K562 (cell line): ENCODE data around the gene SEZ6L. TPM values are rescaled to one million over a fixed set of nuclear protein-coding genes. Genes with fewer than 3 reads are reported as not detected.

Experiments used
- ATAC-seq: fragments of 200-7000 bp; cut with Tn5 transposase; 3 replicates; pipeline ENCODE4 v1.9.1; 2020; ENCODE audit warnings: moderate library complexity
- BruUV-seq: library from RNA; stranded (reverse); fragments of 400-500 nt; replicated peaks from 2 replicates; lab custom pipeline; 2021; lab: Mats Ljungman, UMichigan
- CTCF ChIA-PET: fragments of 300-600 bp; formaldehyde crosslinking; extraction: SDS; loops from one replicate; lab custom pipeline; 2021; ENCODE audit warnings: low intra/inter-chr PET ratio; lab: Yijun Ruan, JAX
- POLR2A ChIA-PET: fragments of 300-600, 350-650 bp; sonication (Branson Sonifier 250); formaldehyde crosslinking; extraction: SDS; loops from one replicate; lab custom pipeline; 2021; ENCODE audit warnings: antibody characterized with exemption, inconsistent platforms; lab: Yijun Ruan, JAX
- DNase-seq, 4 experiments: peaks; one replicate each; pipeline versions ENCODE4 v3.0.0 to v3.0.0-alpha.2; 2011 to 2018; ENCODE audit warnings: low spot score in 3 of 4, mixed read lengths in 3 of 4; ENCODE audit errors: extremely low read depth in 1 of 4
- FAIRE-seq: peaks from 2 replicates; lab custom pipeline; 2011; peaks lifted over from hg19 to GRCh38; lab: Jason Lieb, UNC
- H2AFZ ChIP-seq: 2 replicates; pipeline ENCODE4 v1.6.0; 2011; ENCODE audit warnings: low read depth, low read length, control low read depth, inconsistent platforms
- H3K27ac ChIP-seq: fragments of 200-600 bp; 3 replicates; pipeline ENCODE4 v1.8.0; 2011; ENCODE audit warnings: low read depth, mild to moderate bottlenecking, control low read depth, inconsistent platforms, low read length, moderate library complexity, mixed read lengths; ENCODE audit errors: extremely low read depth
- H3K27me3 ChIP-seq, 2 experiments: fragments of 300-600 bp in 1 of 2; 2 replicates in 1 of 2; 3 replicates in 1 of 2; pipeline versions ENCODE4 v1.6.0 to v1.8.0; 2011; ENCODE audit warnings: inconsistent platforms in 2 of 2, low read length in 2 of 2, mild to moderate bottlenecking in 1 of 2, mixed read lengths in 1 of 2, moderate library complexity in 1 of 2; ENCODE audit not compliant: control insufficient read depth in 2 of 2, insufficient read depth in 2 of 2
- H3K36me3 ChIP-seq: fragments of 300-600 bp; 3 replicates; pipeline ENCODE4 v1.8.0; 2011; ENCODE audit warnings: mild to moderate bottlenecking, low read length, inconsistent platforms; ENCODE audit not compliant: control insufficient read depth, insufficient read depth
- H3K4me1 ChIP-seq, 2 experiments: fragments of 200-600 bp in 1 of 2; replicated peaks in 1 of 2; 2 replicates in 1 of 2; 3 replicates in 1 of 2; pipeline versions ENCODE4 v1.5.1 to v1.8.0; 2011; ENCODE audit warnings: inconsistent platforms in 2 of 2, low read length in 2 of 2, mild to moderate bottlenecking in 1 of 2, mixed read lengths in 1 of 2, moderate library complexity in 1 of 2; ENCODE audit not compliant: control insufficient read depth in 2 of 2, insufficient read depth in 2 of 2
- H3K4me2 ChIP-seq: 2 replicates; pipeline ENCODE4 v1.6.1; 2011; ENCODE audit warnings: low read length, control low read depth, inconsistent platforms, mixed read lengths; ENCODE audit not compliant: insufficient read depth
- H3K4me3 ChIP-seq: fragments of 200-600 bp; sonication (generic), shearing (Covaris generic); 2 replicates; pipeline ENCODE4 v1.5.1; 2016; ENCODE audit warnings: control low read depth, inconsistent platforms
- H3K79me2 ChIP-seq: fragments of 200-600 bp; 3 replicates; pipeline ENCODE4 v1.8.0; 2011; ENCODE audit warnings: low read length, inconsistent platforms; ENCODE audit not compliant: control insufficient read depth, insufficient read depth
- H3K9ac ChIP-seq, 2 experiments: 2 replicates each; pipeline versions ENCODE4 v1.6.0 to v1.6.1; 2011; ENCODE audit warnings: low read depth in 2 of 2, low read length in 2 of 2, control low read depth in 1 of 2, inconsistent platforms in 1 of 2, mild to moderate bottlenecking in 1 of 2, mixed read lengths in 1 of 2; ENCODE audit not compliant: insufficient read depth in 1 of 2
- H3K9me1 ChIP-seq: one replicate; pipeline ENCODE4 v1.6.0; 2011; ENCODE audit warnings: inconsistent platforms, mild to moderate bottlenecking, low read length, moderate library complexity; ENCODE audit not compliant: control insufficient read depth, insufficient read depth
- H3K9me3 ChIP-seq: replicated peaks from 2 replicates; pipeline ENCODE4 v1.5.1; 2011; ENCODE audit warnings: low read depth, low read length, inconsistent platforms; ENCODE audit not compliant: control insufficient read depth, insufficient read depth
- H4K20me1 ChIP-seq: replicated peaks from 2 replicates; pipeline ENCODE4 v1.6.1; 2011; ENCODE audit warnings: low read length, inconsistent platforms, mixed read lengths; ENCODE audit not compliant: control insufficient read depth, insufficient read depth
- CHD1 ChIP-seq: fragments of 200-600 bp; sonication (generic); IDR thresholded peaks from one replicate; pipeline ENCODE4 v1.6.1; 2012; ENCODE audit warnings: mild to moderate bottlenecking, moderate library complexity, low read length, inconsistent platforms
- IRF2 ChIP-seq: sonication (generic); formaldehyde crosslinking; IDR thresholded peaks from 2 replicates; pipeline ENCODE4 v1.8.1; 2022; ENCODE audit warnings: mild to moderate bottlenecking, missing genetic modification reagents
- RNF2 ChIP-seq: sonication (generic); IDR thresholded peaks from 2 replicates; pipeline ENCODE4 v1.6.1; 2016
- RUNX1 ChIP-seq: sonication (generic); IDR thresholded peaks from 2 replicates; pipeline ENCODE4 v1.6.1; 2016; ENCODE audit warnings: antibody characterized with exemption, low read depth
- ZNF274 ChIP-seq: IDR thresholded peaks from 2 replicates; pipeline ENCODE4 v1.6.1; 2011; ENCODE audit warnings: low read depth, mild to moderate bottlenecking, low read length, moderate library complexity, borderline replicate concordance
- WGBS: fragments of 100-300 bp; shearing (Covaris generic); methylation state at CpG from one replicate; pipeline ENCODE4 v1.1.6; 2016; ENCODE audit warnings: low coverage, mixed read lengths; ENCODE audit not compliant: insufficient coverage; ENCODE audit errors: missing lambda C conversion rate; 5-methylcytosine and 5-hydroxymethylcytosine counted together
- in situ Hi-C: fragments of 300-500 bp; cut with MboI; formaldehyde crosslinking; loops from 4 replicates; pipeline ENCODE4 v1.15.0; 2018; ENCODE audit warnings: inconsistent platforms, mixed read lengths
- intact Hi-C: fragments of 100-400 bp; cut with micrococcal nuclease; formaldehyde crosslinking; loops from 2 replicates; pipeline ENCODE4 v1.14.2; 2022
- polyA plus RNA-seq, 8 experiments: library from polyadenylated mRNA; depleted of rRNA in 4 of 8; stranded (reverse) in 5 of 8; unstranded in 3 of 8; fragments of >200 nt; fragmentation: Nextera tagmentation in 2 of 8; fragmentation: Illumina TruSeq in 1 of 8; extraction: Ambion mirVana in 2 of 8; extraction: Trizol in 1 of 8; gene quantifications; 2 replicates each; pipeline versions ENCODE4 v1.2.1 to v1.2.3, GENCODE V29; 2011 to 2014; ENCODE audit warnings: inconsistent platforms in 1 of 8, missing spikeins in 1 of 8
- total RNA-seq, 7 experiments: library from RNA; depleted of rRNA in 6 of 7; stranded (reverse); fragments of >200 nt in 6 of 7; fragmentation: Illumina TruSeq in 2 of 7; extraction: Trizol in 2 of 7; gene quantifications; 2 replicates each; pipeline versions ENCODE4 v1.2.1 to v1.2.3, GENCODE V29; 2011 to 2021; ENCODE audit warnings: low replicate concordance in 1 of 7
- TF ChIP-seq, protein P1 (sequence below): fragments of 450-650 bp; IDR thresholded peaks from 2 replicates; pipeline ENCODE4 v1.6.1; 2016; ENCODE audit warnings: mild to moderate bottlenecking, moderate library complexity
- TF ChIP-seq, protein P2 (sequence below), 2 experiments: fragments of 450-650 bp in 1 of 2; sonication (generic) in 1 of 2; formaldehyde crosslinking in 1 of 2; IDR thresholded peaks in 1 of 2; conservative IDR thresholded peaks in 1 of 2; 2 replicates each; pipeline versions ENCODE4 v1.6.1 to v1.8.1; 2016 to 2023; ENCODE audit warnings: mild to moderate bottlenecking in 2 of 2, moderate library complexity in 2 of 2, inconsistent platforms in 1 of 2, missing genetic modification reagents in 1 of 2
- TF ChIP-seq, protein P3 (sequence below): fragments of 250-450 bp; sonication (Bioruptor Pico); IDR thresholded peaks from 2 replicates; pipeline ENCODE4 v1.8.0; 2021; ENCODE audit warnings: moderate library complexity, mild to moderate bottlenecking, inconsistent platforms

Gene SEZ6L
- total and polyA plus RNA-seq, 9 of the 15 experiments (the other 6 are each of a cell fraction or from before 2014, with no cell fraction given) = not detected

DNA sequence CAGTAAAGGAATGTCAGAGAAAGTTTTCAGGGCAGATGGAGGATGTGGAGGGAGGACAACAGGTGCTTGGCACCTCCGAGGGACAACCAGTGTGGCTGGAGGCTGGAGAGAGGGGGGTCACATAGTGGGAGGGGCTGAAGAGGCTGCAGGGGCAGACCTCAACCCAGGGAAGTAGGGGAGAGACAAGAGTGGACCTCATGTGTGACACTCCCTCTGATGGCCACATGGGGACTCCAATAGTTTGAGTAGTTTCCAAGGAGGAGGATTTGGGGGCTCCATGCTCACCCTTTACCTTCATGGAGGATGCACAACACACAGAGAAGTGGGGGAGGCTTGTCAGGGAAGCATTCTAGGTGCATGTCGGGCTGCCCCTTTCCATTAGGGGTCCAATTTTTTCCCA, 224.7 kb downstream of the SEZ6L start:
- Histone ChIP-seq H3K36me3 (no peaks in the 10 kb centered on the region), H3K9me3 (no peaks in the 10 kb centered on the region), H3K9me1 (no peaks in the 10 kb centered on the region), H3K4me3 (no peak overlapping the region), H2AFZ (no peak overlapping the region), H3K9ac (no peak overlapping the region), H3K4me2 (no peak overlapping the region), H3K79me2 (no peaks in the 10 kb centered on the region), H3K27ac (no peak overlapping the region), H3K27me3 (no peaks in the 10 kb centered on the region; a peak in 2 of 5 replicates), H4K20me1 (no peaks in the 10 kb centered on the region), H3K4me1 (no peaks in the 10 kb centered on the region)
- BruUV-seq = no TSS peak
- FAIRE-seq = no peak
- peak in 3 of 4 experiments; percentile 10 to 26 (median 15) for DNase-seq
- 0% methylated on average over 2 of the region's 2 CpGs for WGBS
- intact Hi-C loops = no loop called here
- peak; percentile 65; the same call in 2 of the 3 replicates for ATAC-seq
- POLR2A ChIA-PET = interaction anchor here (0.7 kb wide), 1 partner anchor 97 kb away, joined by 3 read pairs; no protein-coding TSS in a partner anchor
- CTCF ChIA-PET = no interaction called here
- in situ Hi-C loops = no loop called here
- no peak for TF ChIP-seq RUNX1
- TF ChIP-seq, protein P1, sequence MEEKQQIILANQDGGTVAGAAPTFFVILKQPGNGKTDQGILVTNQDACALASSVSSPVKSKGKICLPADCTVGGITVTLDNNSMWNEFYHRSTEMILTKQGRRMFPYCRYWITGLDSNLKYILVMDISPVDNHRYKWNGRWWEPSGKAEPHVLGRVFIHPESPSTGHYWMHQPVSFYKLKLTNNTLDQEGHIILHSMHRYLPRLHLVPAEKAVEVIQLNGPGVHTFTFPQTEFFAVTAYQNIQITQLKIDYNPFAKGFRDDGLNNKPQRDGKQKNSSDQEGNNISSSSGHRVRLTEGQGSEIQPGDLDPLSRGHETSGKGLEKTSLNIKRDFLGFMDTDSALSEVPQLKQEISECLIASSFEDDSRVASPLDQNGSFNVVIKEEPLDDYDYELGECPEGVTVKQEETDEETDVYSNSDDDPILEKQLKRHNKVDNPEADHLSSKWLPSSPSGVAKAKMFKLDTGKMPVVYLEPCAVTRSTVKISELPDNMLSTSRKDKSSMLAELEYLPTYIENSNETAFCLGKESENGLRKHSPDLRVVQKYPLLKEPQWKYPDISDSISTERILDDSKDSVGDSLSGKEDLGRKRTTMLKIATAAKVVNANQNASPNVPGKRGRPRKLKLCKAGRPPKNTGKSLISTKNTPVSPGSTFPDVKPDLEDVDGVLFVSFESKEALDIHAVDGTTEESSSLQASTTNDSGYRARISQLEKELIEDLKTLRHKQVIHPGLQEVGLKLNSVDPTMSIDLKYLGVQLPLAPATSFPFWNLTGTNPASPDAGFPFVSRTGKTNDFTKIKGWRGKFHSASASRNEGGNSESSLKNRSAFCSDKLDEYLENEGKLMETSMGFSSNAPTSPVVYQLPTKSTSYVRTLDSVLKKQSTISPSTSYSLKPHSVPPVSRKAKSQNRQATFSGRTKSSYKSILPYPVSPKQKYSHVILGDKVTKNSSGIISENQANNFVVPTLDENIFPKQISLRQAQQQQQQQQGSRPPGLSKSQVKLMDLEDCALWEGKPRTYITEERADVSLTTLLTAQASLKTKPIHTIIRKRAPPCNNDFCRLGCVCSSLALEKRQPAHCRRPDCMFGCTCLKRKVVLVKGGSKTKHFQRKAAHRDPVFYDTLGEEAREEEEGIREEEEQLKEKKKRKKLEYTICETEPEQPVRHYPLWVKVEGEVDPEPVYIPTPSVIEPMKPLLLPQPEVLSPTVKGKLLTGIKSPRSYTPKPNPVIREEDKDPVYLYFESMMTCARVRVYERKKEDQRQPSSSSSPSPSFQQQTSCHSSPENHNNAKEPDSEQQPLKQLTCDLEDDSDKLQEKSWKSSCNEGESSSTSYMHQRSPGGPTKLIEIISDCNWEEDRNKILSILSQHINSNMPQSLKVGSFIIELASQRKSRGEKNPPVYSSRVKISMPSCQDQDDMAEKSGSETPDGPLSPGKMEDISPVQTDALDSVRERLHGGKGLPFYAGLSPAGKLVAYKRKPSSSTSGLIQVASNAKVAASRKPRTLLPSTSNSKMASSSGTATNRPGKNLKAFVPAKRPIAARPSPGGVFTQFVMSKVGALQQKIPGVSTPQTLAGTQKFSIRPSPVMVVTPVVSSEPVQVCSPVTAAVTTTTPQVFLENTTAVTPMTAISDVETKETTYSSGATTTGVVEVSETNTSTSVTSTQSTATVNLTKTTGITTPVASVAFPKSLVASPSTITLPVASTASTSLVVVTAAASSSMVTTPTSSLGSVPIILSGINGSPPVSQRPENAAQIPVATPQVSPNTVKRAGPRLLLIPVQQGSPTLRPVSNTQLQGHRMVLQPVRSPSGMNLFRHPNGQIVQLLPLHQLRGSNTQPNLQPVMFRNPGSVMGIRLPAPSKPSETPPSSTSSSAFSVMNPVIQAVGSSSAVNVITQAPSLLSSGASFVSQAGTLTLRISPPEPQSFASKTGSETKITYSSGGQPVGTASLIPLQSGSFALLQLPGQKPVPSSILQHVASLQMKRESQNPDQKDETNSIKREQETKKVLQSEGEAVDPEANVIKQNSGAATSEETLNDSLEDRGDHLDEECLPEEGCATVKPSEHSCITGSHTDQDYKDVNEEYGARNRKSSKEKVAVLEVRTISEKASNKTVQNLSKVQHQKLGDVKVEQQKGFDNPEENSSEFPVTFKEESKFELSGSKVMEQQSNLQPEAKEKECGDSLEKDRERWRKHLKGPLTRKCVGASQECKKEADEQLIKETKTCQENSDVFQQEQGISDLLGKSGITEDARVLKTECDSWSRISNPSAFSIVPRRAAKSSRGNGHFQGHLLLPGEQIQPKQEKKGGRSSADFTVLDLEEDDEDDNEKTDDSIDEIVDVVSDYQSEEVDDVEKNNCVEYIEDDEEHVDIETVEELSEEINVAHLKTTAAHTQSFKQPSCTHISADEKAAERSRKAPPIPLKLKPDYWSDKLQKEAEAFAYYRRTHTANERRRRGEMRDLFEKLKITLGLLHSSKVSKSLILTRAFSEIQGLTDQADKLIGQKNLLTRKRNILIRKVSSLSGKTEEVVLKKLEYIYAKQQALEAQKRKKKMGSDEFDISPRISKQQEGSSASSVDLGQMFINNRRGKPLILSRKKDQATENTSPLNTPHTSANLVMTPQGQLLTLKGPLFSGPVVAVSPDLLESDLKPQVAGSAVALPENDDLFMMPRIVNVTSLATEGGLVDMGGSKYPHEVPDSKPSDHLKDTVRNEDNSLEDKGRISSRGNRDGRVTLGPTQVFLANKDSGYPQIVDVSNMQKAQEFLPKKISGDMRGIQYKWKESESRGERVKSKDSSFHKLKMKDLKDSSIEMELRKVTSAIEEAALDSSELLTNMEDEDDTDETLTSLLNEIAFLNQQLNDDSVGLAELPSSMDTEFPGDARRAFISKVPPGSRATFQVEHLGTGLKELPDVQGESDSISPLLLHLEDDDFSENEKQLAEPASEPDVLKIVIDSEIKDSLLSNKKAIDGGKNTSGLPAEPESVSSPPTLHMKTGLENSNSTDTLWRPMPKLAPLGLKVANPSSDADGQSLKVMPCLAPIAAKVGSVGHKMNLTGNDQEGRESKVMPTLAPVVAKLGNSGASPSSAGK = no peak
- no peak for TF ChIP-seq CHD1
- TF ChIP-seq, protein P2, sequence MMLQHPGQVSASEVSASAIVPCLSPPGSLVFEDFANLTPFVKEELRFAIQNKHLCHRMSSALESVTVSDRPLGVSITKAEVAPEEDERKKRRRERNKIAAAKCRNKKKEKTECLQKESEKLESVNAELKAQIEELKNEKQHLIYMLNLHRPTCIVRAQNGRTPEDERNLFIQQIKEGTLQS (IDR thresholded peaks at IDR 0.05) = no peak
- TF ChIP-seq, protein P2 (CRISPR knock-in tag; conservative IDR thresholded peaks at IDR 0.05) = no peak
- TF ChIP-seq ZNF274 = no peak
- TF ChIP-seq IRF2 (CRISPR knock-in tag) = no peak
- TF ChIP-seq RNF2 = no peak
- TF ChIP-seq, protein P3, sequence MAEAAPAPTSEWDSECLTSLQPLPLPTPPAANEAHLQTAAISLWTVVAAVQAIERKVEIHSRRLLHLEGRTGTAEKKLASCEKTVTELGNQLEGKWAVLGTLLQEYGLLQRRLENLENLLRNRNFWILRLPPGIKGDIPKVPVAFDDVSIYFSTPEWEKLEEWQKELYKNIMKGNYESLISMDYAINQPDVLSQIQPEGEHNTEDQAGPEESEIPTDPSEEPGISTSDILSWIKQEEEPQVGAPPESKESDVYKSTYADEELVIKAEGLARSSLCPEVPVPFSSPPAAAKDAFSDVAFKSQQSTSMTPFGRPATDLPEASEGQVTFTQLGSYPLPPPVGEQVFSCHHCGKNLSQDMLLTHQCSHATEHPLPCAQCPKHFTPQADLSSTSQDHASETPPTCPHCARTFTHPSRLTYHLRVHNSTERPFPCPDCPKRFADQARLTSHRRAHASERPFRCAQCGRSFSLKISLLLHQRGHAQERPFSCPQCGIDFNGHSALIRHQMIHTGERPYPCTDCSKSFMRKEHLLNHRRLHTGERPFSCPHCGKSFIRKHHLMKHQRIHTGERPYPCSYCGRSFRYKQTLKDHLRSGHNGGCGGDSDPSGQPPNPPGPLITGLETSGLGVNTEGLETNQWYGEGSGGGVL (CRISPR knock-in tag) = no peak
